Measurements from ENCODE around the gene BTBD2. TPM values are rescaled to one million over a fixed set of nuclear protein-coding genes. Genes with fewer than 3 reads are reported as not detected.

BTBD2 gene
- total and polyA plus RNA-seq, 2 of the 13 experiments (the other 11 are each of a cell fraction or from before 2014, with no cell fraction given): 28.1 to 45.3 TPM

GRCh38 chr19:2014131-2014571 lies 1.4 kb downstream of the BTBD2 start:
- no peak for FAIRE-seq
- no peak overlapping the region for H2AFZ ChIP-seq (ENCODE audit: low read length)
- H3K27me3 ChIP-seq (ENCODE audit: control insufficient read depth in 1 of 2, insufficient read depth in 2 of 2, low read length in 2 of 2): no peaks in the 10 kb centered on the region
- no peak for DNase-seq (ENCODE audit: low spot score)
- H3K27ac ChIP-seq (ENCODE audit: extremely low read length, insufficient read depth, low read length): no peak overlapping the region
- H3K4me1 ChIP-seq (ENCODE audit: insufficient read depth, low read length): peaks cover 23% of the 10 kb centered on the region
- no peaks in the 10 kb centered on the region for H3K36me3 ChIP-seq (replicated peaks in 1 of 2; ENCODE audit: control insufficient read depth in 1 of 2, insufficient read depth in 2 of 2, low read length in 2 of 2)
- H3K4me2 ChIP-seq (ENCODE audit: low read depth, low read length): peak overlapping the region; percentile 80; the same call in 1 of the 2 replicates
- ATAC-seq: no peak
- in situ Hi-C loops (cut with HindIII; ENCODE audit: extremely low pct_ligation_motif_present, low pct_unique_long_range_greater_than_20kb): no loop called here
- no peak overlapping the region for H3K9ac ChIP-seq (ENCODE audit: insufficient read depth, low read depth, low read length)
- peaks cover 2% of the 10 kb centered on the region; the same call in 1 of the 2 replicates for H4K20me1 ChIP-seq (ENCODE audit: insufficient read depth, low read length)
- TF ChIP-seq ZNF770 (CRISPR knock-in tag; IDR thresholded peaks at IDR 0.05) (no peak), MEIS1 (CRISPR knock-in tag; IDR thresholded peaks at IDR 0.05; ENCODE audit: borderline replicate concordance) (no peak), THAP9 (CRISPR knock-in tag; IDR thresholded peaks at IDR 0.05; ENCODE audit: borderline replicate concordance) (no peak), FOSL2 (CRISPR knock-in tag; IDR thresholded peaks at IDR 0.05) (no peak), MIER3 (CRISPR knock-in tag; IDR thresholded peaks at IDR 0.05; ENCODE audit: borderline replicate concordance) (no peak), PHF5A (CRISPR knock-in tag; IDR thresholded peaks at IDR 0.05; ENCODE audit: low read depth, unreplicated experiment) (no peak), MTERF4 (CRISPR knock-in tag; IDR thresholded peaks at IDR 0.05) (no peak), ZNF512 (CRISPR knock-in tag; IDR thresholded peaks at IDR 0.05) (no peak), ZNF543 (CRISPR knock-in tag; IDR thresholded peaks at IDR 0.05) (no peak), SRSF1 (optimal IDR thresholded peaks at IDR 0.05; ENCODE audit: low read depth, low read length) (no peak), MAFF (IDR thresholded peaks at IDR 0.05; ENCODE audit: low read depth, low read length) (no peak)
- no peaks in the 10 kb centered on the region for H3K9me3 ChIP-seq (ENCODE audit: low read length)
- ChIA-PET CTCF (ENCODE audit: low intra/inter-chr PET ratio, low total read pairs) (no interaction called here), POLR2A (no interaction called here)
- intact Hi-C loops (cut with micrococcal nuclease; ENCODE audit: unreplicated experiment): loop anchor here (10.0 kb wide), 1 partner anchor 141 kb away; the partner anchor contains the start of gene AP3D1
- peaks cover 2% of the 10 kb centered on the region for H3K79me2 ChIP-seq (ENCODE audit: insufficient read depth, low read length)
- peak overlapping the region in 2 of 3 experiments; percentile 78 to 88; a peak in 2 of 6 replicates for H3K4me3 ChIP-seq (replicated peaks in 1 of 3; ENCODE audit: insufficient read depth in 1 of 3, low read depth in 2 of 3, low read length in 3 of 3)
- 93% methylated on average over 5 of the region's 5 CpGs for WGBS (ENCODE audit: low lambda C conversion rate)
- no TSS peak for BruUV-seq (replicated peaks)

Measured in HepG2 (cell line).